H9 (cell line): ENCODE data around the gene CLDN18. TPM values are rescaled to one million over a fixed set of nuclear protein-coding genes. Genes with fewer than 3 reads are reported as not detected.

Experiments used
- DNase-seq: peaks from one replicate; pipeline ENCODE4 v3.0.0-alpha.2; 2017
- H2AFZ ChIP-seq: one replicate; pipeline ENCODE4 v1.6.1; 2013; ENCODE audit warnings: mild to moderate bottlenecking, low read length, control low read depth, moderate library complexity
- H2AK5ac ChIP-seq: 2 replicates; pipeline ENCODE4 v1.6.1; 2013; ENCODE audit warnings: low read length, control low read depth, mixed read lengths; ENCODE audit not compliant: insufficient read length
- H2BK120ac ChIP-seq: one replicate; pipeline ENCODE4 v1.6.1; 2013; ENCODE audit warnings: low read depth, mild to moderate bottlenecking, low read length, control low read depth, inconsistent platforms; ENCODE audit not compliant: poor library complexity, severe bottlenecking
- H2BK12ac ChIP-seq: 2 replicates; pipeline ENCODE4 v1.6.1; 2013; ENCODE audit warnings: low read length, control low read depth, mixed read lengths, low read depth; ENCODE audit not compliant: insufficient read length
- H2BK15ac ChIP-seq: 2 replicates; pipeline ENCODE4 v1.6.1; 2013; ENCODE audit warnings: low read depth, low read length, control low read depth
- H2BK20ac ChIP-seq: one replicate; pipeline ENCODE4 v1.6.1; 2013; ENCODE audit warnings: low read depth, mild to moderate bottlenecking, low read length, control low read depth, inconsistent platforms; ENCODE audit not compliant: poor library complexity, severe bottlenecking
- H2BK5ac ChIP-seq: 2 replicates; pipeline ENCODE4 v1.6.1; 2013; ENCODE audit warnings: low read length, control low read depth, mixed read lengths; ENCODE audit not compliant: insufficient read length
- H3K14ac ChIP-seq: 2 replicates; pipeline ENCODE4 v1.6.1; 2013; ENCODE audit warnings: low read length, control low read depth; ENCODE audit not compliant: insufficient read depth
- H3K18ac ChIP-seq: 2 replicates; pipeline ENCODE4 v1.6.1; 2013; ENCODE audit warnings: low read depth, mild to moderate bottlenecking, mixed read lengths, low read length, control low read depth; ENCODE audit not compliant: insufficient read length
- H3K23ac ChIP-seq: 2 replicates; pipeline ENCODE4 v1.6.1; 2013; ENCODE audit warnings: low read length, control low read depth, mixed read lengths, low read depth; ENCODE audit not compliant: insufficient read length
- H3K23me2 ChIP-seq: 2 replicates; pipeline ENCODE4 v1.6.1; 2013; ENCODE audit warnings: low read depth, mild to moderate bottlenecking, mixed read lengths, low read length, control low read depth; ENCODE audit not compliant: insufficient read length, poor library complexity, severe bottlenecking
- H3K27ac ChIP-seq: 2 replicates; pipeline ENCODE4 v1.5.1; 2013; ENCODE audit warnings: low read length, control low read depth, mixed read lengths, low read depth; ENCODE audit not compliant: insufficient read length
- H3K27me3 ChIP-seq: 2 replicates; pipeline ENCODE4 v1.6.1; 2013; ENCODE audit warnings: low read length, control low read depth, inconsistent platforms; ENCODE audit not compliant: insufficient read depth
- H3K4ac ChIP-seq: 2 replicates; pipeline ENCODE4 v1.6.1; 2013; ENCODE audit warnings: low read depth, mild to moderate bottlenecking, control low read depth, inconsistent platforms, low read length, moderate library complexity
- H3K4me1 ChIP-seq: 2 replicates; pipeline ENCODE4 v1.6.1; 2013; ENCODE audit warnings: low read length, control low read depth, inconsistent platforms; ENCODE audit not compliant: insufficient read depth
- H3K4me2 ChIP-seq: 2 replicates; pipeline ENCODE4 v1.6.1; 2013; ENCODE audit warnings: low read length, control low read depth, mixed read lengths; ENCODE audit not compliant: insufficient read length, insufficient read depth
- H3K56ac ChIP-seq: 2 replicates; pipeline ENCODE4 v1.6.1; 2013; ENCODE audit warnings: low read depth, mild to moderate bottlenecking, mixed read lengths, low read length, control low read depth; ENCODE audit not compliant: insufficient read length
- H3K79me1 ChIP-seq: 2 replicates; pipeline ENCODE4 v1.6.1; 2013; ENCODE audit warnings: low read depth, mild to moderate bottlenecking, moderate library complexity, low read length, control low read depth, inconsistent platforms; ENCODE audit not compliant: insufficient read depth, poor library complexity, severe bottlenecking
- H3K79me2 ChIP-seq: 2 replicates; pipeline ENCODE4 v1.6.1; 2013; ENCODE audit warnings: low read length, control low read depth, inconsistent platforms; ENCODE audit not compliant: insufficient read depth
- H3K9ac ChIP-seq: 2 replicates; pipeline ENCODE4 v1.6.1; 2013; ENCODE audit warnings: low read length, control low read depth, mixed read lengths; ENCODE audit not compliant: insufficient read length; ENCODE audit errors: extremely low read depth
- H3K9me3 ChIP-seq: one replicate; pipeline ENCODE4 v1.6.1; 2013; ENCODE audit warnings: low read depth, low read length, inconsistent platforms; ENCODE audit not compliant: control insufficient read depth
- H3T11ph ChIP-seq: one replicate; pipeline ENCODE4 v1.6.1; 2013; ENCODE audit warnings: mild to moderate bottlenecking, low read length, control low read depth, inconsistent platforms
- H4K20me1 ChIP-seq: one replicate; pipeline ENCODE4 v1.6.1; 2013; ENCODE audit not compliant: control insufficient read depth, insufficient read length, insufficient read depth
- H4K5ac ChIP-seq: 2 replicates; pipeline ENCODE4 v1.6.1; 2013; ENCODE audit warnings: low read depth, mild to moderate bottlenecking, mixed read lengths, low read length, control low read depth; ENCODE audit not compliant: insufficient read length
- H4K8ac ChIP-seq: replicated peaks from 2 replicates; pipeline ENCODE4 v1.6.1; 2013; ENCODE audit warnings: low read length, control low read depth, mixed read lengths, low read depth; ENCODE audit not compliant: insufficient read length
- H4K91ac ChIP-seq: 2 replicates; pipeline ENCODE4 v1.6.1; 2013; ENCODE audit warnings: low read depth, mild to moderate bottlenecking, moderate library complexity, mixed read lengths, low read length, control low read depth; ENCODE audit not compliant: insufficient read length
- H3K27ac Mint-ChIP-seq, 3 experiments: 2 replicates in 2 of 3; 3 replicates in 1 of 3; pipeline ENCODE4 v1.8.0; 2020 to 2021; ENCODE audit warnings: mixed read lengths in 3 of 3, mild to moderate bottlenecking in 1 of 3, moderate library complexity in 1 of 3
- H3K27me3 Mint-ChIP-seq: 2 replicates; pipeline ENCODE4 v1.8.0; 2021; ENCODE audit warnings: low read depth, mild to moderate bottlenecking, moderate library complexity, mixed read lengths
- H3K36me3 Mint-ChIP-seq, 3 experiments: 2 replicates in 2 of 3; 3 replicates in 1 of 3; pipeline ENCODE4 v1.8.0; 2020 to 2021; ENCODE audit warnings: low read depth in 3 of 3, mixed read lengths in 3 of 3; ENCODE audit not compliant: insufficient read depth in 1 of 3
- H3K4me1 Mint-ChIP-seq, 2 experiments: 2 replicates each; pipeline ENCODE4 v1.8.0; 2020; ENCODE audit warnings: mixed read lengths in 2 of 2
- H3K4me3 Mint-ChIP-seq, 2 experiments: 2 replicates in 1 of 2; 3 replicates in 1 of 2; pipeline ENCODE4 v1.8.0; 2020 to 2021; ENCODE audit warnings: mild to moderate bottlenecking in 2 of 2, mixed read lengths in 2 of 2, moderate library complexity in 1 of 2
- H3K9me3 Mint-ChIP-seq, 2 experiments: 2 replicates in 1 of 2; 3 replicates in 1 of 2; pipeline ENCODE4 v1.8.0; 2020; ENCODE audit warnings: mild to moderate bottlenecking in 2 of 2, mixed read lengths in 2 of 2, moderate library complexity in 1 of 2
- WGBS: extraction: QIAGEN DNeasy Blood & Tissue Kit; methylation state at CpG from one replicate; pipeline ENCODE4 v1.1.7; 2013; ENCODE audit warnings: missing lambda C conversion rate, low lambda C conversion rate, mixed read lengths; ENCODE audit not compliant: insufficient read length; ENCODE audit errors: extremely low coverage; 5-methylcytosine and 5-hydroxymethylcytosine counted together
- total RNA-seq: library from RNA; stranded (reverse); gene quantifications from 2 replicates; pipeline ENCODE4 v1.2.1, GENCODE V29; 2021
- TF ChIP-seq, protein P1 (sequence below): fragments of 200-600 bp; sonication (generic); conservative IDR thresholded peaks from 3 replicates; pipeline ENCODE4 v1.8.0; 2021; ENCODE audit warnings: antibody characterized with exemption, mild to moderate bottlenecking

CLDN18 gene
- total RNA-seq, 1 experiment from 2014 or later, result not detected

DNA sequence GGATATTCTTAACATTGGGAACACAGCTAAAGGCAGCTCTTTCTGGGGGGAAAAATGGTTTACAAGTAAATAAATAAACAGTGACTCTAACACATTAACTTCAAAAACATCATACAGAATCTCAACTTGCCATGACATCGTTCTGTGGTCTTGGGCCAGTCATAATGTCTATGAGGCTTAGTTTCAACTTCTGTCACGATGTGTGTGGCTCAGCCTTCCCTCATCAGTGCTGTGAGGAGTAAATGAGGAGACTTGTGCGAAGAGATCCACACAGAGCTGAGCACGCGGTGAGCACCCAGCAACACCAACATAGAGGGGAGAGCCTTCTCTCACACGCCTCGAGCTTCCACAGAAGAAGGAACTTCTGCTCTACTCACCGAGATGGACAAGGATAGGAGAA lies 56.4 kb downstream of the CLDN18 start:
- no peak overlapping the region for H3K14ac ChIP-seq
- H3K23ac ChIP-seq, result no peak overlapping the region
- no peak overlapping the region for H2BK15ac ChIP-seq
- H3K4me2 ChIP-seq, result no peak overlapping the region
- no peak overlapping the region for H2BK20ac ChIP-seq
- no peak for DNase-seq
- H3K56ac ChIP-seq, result no peak overlapping the region
- no CpG with 5 or more reads among the region's 8 CpGs for WGBS
- H3T11ph ChIP-seq, result no peak overlapping the region
- H2BK120ac ChIP-seq, result no peak overlapping the region
- H2BK12ac ChIP-seq, result no peak overlapping the region
- no peak overlapping the region for H4K5ac ChIP-seq
- no peak overlapping the region for H3K4ac ChIP-seq
- no peak overlapping the region for H3K4me3 Mint-ChIP-seq
- no peak overlapping the region for H3K27ac Mint-ChIP-seq
- H4K91ac ChIP-seq, result no peak overlapping the region
- no peaks in the 10 kb centered on the region for H3K27me3 Mint-ChIP-seq
- no peaks in the 10 kb centered on the region for H3K27me3 ChIP-seq
- no peak overlapping the region for H2AFZ ChIP-seq
- H3K27ac ChIP-seq, result no peak overlapping the region
- peaks cover 9 to 15% of the 10 kb centered on the region in 2 experiments for H3K4me1 Mint-ChIP-seq
- H3K79me2 ChIP-seq, result no peaks in the 10 kb centered on the region
- H3K36me3 Mint-ChIP-seq, result peaks cover 25 to 46% (median 46%) of the 10 kb centered on the region in 3 experiments
- H3K18ac ChIP-seq, result no peak overlapping the region
- no peaks in the 10 kb centered on the region for H3K4me1 ChIP-seq
- H4K8ac ChIP-seq, result no peak overlapping the region
- H3K9ac ChIP-seq, result no peak overlapping the region
- H3K23me2 ChIP-seq, result no peaks in the 10 kb centered on the region
- TF ChIP-seq, protein P1, sequence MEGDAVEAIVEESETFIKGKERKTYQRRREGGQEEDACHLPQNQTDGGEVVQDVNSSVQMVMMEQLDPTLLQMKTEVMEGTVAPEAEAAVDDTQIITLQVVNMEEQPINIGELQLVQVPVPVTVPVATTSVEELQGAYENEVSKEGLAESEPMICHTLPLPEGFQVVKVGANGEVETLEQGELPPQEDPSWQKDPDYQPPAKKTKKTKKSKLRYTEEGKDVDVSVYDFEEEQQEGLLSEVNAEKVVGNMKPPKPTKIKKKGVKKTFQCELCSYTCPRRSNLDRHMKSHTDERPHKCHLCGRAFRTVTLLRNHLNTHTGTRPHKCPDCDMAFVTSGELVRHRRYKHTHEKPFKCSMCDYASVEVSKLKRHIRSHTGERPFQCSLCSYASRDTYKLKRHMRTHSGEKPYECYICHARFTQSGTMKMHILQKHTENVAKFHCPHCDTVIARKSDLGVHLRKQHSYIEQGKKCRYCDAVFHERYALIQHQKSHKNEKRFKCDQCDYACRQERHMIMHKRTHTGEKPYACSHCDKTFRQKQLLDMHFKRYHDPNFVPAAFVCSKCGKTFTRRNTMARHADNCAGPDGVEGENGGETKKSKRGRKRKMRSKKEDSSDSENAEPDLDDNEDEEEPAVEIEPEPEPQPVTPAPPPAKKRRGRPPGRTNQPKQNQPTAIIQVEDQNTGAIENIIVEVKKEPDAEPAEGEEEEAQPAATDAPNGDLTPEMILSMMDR, result no peak
- no peak overlapping the region for H2AK5ac ChIP-seq
- no peak overlapping the region for H2BK5ac ChIP-seq
- no peaks in the 10 kb centered on the region for H3K9me3 Mint-ChIP-seq
- H4K20me1 ChIP-seq, result no peaks in the 10 kb centered on the region
- no peaks in the 10 kb centered on the region for H3K79me1 ChIP-seq
- H3K9me3 ChIP-seq, result no peaks in the 10 kb centered on the region
